ENCODE results near the gene IFNA8.
A peak's percentile ranks its signal among the peaks of the same experiment; 100 is the strongest.
"Not testable (repeated sequence)": the region's sequence is repeated elsewhere in the genome, so short reads cannot be mapped to it uniquely, and the experiment has no call there.

IFNA8 gene

DNA sequence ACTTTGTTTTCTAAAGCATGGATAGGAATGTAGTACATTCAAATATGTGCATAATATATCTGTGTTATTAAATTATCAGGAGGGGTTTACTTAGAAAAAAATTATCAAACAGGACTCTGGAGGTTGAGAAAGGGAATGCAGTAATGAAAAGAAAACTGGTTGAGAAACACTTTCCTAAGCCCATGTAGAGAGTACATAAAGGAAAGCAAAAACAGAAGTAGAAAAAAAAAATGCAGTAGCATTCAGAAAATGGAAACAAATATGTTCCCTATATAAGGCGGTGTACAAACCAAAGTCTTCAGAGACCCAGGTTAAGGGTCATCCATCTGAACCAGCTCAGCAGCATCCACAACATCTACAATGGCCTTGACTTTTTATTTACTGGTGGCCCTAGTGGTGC lies at the start of gene IFNA8:
Gene IFNA8, plus strand, starts transcription at position 301 of the 400 bp plus-strand sequence. Its CDS starts 60 bp downstream, at position 361.
- H3K4me3 ChIP-seq (ENCODE audit: low read depth, low read length) = no peak within 1 kb of the TSS
- no peak for DNase-seq (ENCODE audit: low read depth)
- TF ChIP-seq, protein P1, sequence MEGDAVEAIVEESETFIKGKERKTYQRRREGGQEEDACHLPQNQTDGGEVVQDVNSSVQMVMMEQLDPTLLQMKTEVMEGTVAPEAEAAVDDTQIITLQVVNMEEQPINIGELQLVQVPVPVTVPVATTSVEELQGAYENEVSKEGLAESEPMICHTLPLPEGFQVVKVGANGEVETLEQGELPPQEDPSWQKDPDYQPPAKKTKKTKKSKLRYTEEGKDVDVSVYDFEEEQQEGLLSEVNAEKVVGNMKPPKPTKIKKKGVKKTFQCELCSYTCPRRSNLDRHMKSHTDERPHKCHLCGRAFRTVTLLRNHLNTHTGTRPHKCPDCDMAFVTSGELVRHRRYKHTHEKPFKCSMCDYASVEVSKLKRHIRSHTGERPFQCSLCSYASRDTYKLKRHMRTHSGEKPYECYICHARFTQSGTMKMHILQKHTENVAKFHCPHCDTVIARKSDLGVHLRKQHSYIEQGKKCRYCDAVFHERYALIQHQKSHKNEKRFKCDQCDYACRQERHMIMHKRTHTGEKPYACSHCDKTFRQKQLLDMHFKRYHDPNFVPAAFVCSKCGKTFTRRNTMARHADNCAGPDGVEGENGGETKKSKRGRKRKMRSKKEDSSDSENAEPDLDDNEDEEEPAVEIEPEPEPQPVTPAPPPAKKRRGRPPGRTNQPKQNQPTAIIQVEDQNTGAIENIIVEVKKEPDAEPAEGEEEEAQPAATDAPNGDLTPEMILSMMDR (IDR thresholded peaks at IDR 0.05; ENCODE audit: low read depth, low read length, missing control alignments) = no peak

DNA sequence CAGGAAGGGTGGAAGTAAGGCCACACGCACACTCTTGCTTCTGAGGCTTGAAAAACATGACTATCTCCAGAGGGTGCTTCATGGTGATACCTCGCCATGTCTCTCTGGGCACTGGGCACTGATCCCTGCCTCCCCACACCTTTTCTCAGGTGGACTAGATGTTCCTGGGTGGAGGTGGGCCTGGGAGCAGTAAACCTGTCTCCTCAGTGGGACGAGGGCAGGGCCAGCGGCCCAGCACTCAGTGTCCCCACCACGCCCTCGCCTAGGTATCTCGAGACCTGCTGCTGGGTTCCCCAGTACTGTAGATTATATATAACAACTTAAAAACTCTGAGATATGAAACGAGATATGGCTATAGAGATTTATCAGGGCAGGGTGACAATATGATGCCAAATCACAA lies 46.6 kb upstream of the IFNA8 start:
- no peak overlapping the region for H3K4me3 ChIP-seq (ENCODE audit: low read depth, low read length)
- DNase-seq (ENCODE audit: low read depth) = no peak
- TF ChIP-seq, protein P1 (IDR thresholded peaks at IDR 0.05; ENCODE audit: low read depth, low read length, missing control alignments) = no peak

DNA sequence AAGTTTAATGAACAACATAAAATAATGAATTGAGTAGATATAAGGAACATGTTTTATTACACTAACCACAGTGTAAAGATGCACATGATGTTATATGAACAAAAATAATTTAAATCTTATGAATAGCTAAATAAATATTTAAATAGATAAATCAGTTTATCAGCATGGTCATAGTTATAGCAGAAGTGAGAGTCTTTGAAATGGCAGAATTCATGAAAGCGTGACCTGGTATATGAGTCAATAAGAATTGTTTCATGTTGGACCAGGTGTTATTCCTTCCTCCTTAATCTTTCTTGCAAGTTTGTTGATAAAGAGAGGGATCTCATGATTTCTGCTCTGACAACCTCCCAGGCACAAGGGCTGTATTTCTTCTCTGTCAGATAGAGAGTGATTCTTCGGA lies 41.7 kb upstream of the IFNA8 start:
- not testable (repeated sequence) for H3K4me3 ChIP-seq (ENCODE audit: low read depth, low read length); DNase-seq (ENCODE audit: low read depth)

DNA sequence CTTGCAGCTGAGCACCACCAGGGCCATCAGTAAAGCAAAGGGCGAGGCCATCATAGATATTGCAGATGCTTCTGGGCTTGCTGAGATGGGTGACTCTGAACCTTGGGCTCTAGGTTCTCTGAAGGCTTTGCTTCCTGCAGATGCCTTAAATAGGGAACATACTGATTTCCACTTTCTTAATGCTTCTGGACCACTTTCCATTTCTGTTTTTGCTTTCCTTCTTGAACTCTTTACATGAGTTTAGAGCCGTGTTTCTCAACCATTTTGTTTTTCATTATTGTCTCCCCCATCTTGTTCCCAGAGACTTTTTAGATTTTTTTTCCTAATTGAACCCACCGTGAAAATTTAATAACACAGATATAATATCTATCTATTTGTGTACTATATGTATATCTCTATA lies 41.0 kb upstream of the IFNA8 start, which contains the start of gene IFNA13:
Gene IFNA13, minus strand, starts transcription at position 101 of the 400 bp plus-strand sequence. Its CDS starts 47 bp downstream, at position 54.
- no peak within 1 kb of the TSS for H3K4me3 ChIP-seq (ENCODE audit: low read depth, low read length)
- TF ChIP-seq, protein P1 (IDR thresholded peaks at IDR 0.05; ENCODE audit: low read depth, low read length, missing control alignments) = no peak
- no peak for DNase-seq (ENCODE audit: low read depth)

DNA sequence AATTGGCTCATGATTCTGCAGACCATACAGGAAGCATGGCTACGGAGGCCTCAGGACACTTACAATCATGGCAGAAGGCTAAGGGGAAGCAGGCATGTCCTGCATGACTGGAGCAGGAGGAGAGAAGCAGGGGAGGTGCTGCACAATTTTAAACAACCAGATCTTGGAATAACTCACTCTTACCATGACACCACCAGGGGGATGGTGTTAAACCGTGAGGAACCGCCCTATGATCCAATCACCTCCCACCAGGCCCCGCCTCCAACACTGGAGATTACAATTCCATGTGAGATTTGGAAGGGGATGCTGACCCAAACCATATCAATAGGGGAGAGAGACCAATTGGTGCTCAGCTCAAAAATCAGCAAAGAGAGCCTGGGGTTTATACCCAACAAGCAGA lies 37.5 kb upstream of the IFNA8 start:
- DNase-seq (ENCODE audit: low read depth); H3K4me3 ChIP-seq (ENCODE audit: low read depth, low read length): not testable (repeated sequence)

DNA sequence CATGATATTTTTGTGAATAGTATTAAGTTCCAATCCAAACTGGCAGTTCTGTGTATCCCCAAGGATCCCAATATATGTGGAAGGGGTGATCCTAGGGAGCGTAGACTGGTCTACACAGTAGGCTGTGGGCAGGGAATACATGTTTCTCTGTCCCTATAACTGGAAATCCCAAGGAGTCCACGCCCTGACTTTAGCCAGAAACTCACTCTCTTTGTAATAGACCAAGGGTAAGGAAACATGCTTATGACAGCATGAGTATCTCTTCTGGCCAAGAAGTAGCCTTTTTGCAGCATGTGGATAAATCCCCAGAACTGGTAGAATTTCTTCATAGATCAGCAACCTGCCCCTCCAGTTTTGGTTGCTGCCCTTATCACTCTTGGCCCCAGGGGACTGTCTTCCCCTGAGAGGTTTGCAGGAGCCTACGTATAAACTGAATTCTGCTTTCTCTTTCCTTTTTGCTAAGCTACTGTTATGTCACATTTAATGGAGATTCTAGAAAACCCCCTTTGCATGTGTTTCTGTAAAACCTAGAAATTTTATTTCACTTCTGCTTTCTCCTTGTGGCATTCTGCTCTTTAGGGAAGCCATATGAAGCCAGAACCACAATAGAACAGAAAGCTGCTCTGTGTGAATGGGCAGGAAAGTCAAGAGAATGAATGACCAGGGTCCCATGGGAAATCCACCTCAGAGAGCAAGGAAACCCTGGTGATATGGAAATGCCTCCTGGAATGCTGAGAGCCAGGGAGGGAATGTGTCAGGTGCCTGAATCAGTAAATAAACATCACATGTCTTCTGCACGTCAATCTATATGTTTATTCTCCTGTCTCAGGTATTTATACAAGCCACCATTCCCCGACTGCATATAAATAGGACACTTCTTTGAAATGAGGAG lies 27.2 kb upstream of the IFNA8 start:
- peak overlapping the region; percentile 34 for H3K4me3 ChIP-seq (ENCODE audit: low read depth, low read length)
- DNase-seq (ENCODE audit: low read depth) = peak; percentile 74

DNA sequence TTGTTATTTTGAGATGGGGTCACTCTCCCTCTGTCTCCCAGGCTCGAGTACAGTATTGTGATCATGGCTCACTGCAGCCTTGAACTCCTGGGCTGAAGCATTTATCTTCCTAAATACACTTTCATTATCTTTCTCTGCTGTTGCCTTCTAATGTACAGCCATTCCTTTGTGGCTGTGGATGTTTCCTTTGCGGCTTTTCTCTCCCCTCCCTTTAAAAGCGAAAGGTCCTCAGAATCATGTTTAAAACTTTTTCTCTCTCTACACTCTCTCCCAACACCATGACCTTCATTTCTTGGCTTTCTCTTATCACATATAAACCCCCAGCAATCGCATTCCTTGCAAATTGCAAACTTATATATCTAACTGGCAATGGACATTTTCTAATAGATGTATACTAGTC lies 25.3 kb upstream of the IFNA8 start:
- DNase-seq (ENCODE audit: low read depth) = no peak
- TF ChIP-seq, protein P1 (IDR thresholded peaks at IDR 0.05; ENCODE audit: low read depth, low read length, missing control alignments) = no peak
- H3K4me3 ChIP-seq (ENCODE audit: low read depth, low read length) = no peak overlapping the region; the same call in 1 of the 2 replicates

More for the DNA sequence above, 27.2 kb upstream of the IFNA8 start:
- TF ChIP-seq, protein P1 (IDR thresholded peaks at IDR 0.05; ENCODE audit: low read depth, low read length, missing control alignments) = no peak

DNA sequence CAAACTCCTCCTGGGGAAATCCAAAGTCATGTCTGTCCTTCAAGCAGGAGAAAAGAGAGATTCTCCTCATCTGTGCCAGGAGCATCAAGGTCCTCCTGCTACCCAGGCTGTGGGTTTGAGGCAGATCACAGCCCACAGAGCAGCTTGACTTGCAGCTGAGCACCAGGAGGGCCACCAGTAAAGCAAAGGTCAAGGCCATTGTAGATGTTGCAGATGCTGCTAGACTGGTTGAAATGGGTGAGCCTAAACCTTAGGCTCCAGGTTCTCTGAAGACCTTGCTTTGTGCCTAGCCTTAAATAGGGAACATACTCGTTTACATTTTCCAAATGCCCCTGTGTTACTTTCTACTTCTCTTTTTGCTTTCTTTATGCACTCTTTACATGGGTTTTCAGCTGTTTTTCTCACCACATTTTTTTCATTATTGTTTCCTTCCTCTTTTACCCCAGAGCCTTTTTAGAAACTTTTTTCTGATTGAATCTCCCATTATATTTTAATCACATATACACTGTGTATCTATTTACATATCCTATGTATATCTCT lies 23.7 kb upstream of the IFNA8 start, which contains the start of gene IFNA2:
Gene IFNA2, minus strand, starts transcription at position 268 of the 540 bp plus-strand sequence. Its CDS starts 69 bp downstream, at position 199.
- no peak within 1 kb of the TSS for H3K4me3 ChIP-seq (ENCODE audit: low read depth, low read length)
- DNase-seq (ENCODE audit: low read depth) = no peak
- TF ChIP-seq, protein P1 (IDR thresholded peaks at IDR 0.05; ENCODE audit: low read depth, low read length, missing control alignments) = no peak
